Muscle layer of duodenum (tissue), 2 donors: ENCODE results near the gene LONP2.
"Not testable (repeated sequence)": the region's sequence is repeated elsewhere in the genome, so short reads cannot be mapped to it uniquely, and the experiment has no call there.

ENCODE experiments used
- H3K27ac ChIP-seq: one replicate; pipeline ENCODE4 v1.7.0; 2013; ENCODE audit warnings: mild to moderate bottlenecking, low read length
- H3K27me3 ChIP-seq: one replicate; pipeline ENCODE4 v1.7.0; 2013; ENCODE audit warnings: low read depth, mild to moderate bottlenecking, control low read depth, low read length
- H3K36me3 ChIP-seq, 2 donors: one replicate each; pipeline ENCODE4 v1.7.0; 2013; ENCODE audit warnings: low read length in 2 of 2, control low read depth in 1 of 2, mild to moderate bottlenecking in 1 of 2; ENCODE audit not compliant: insufficient read depth in 2 of 2, control insufficient read depth in 1 of 2
- H3K4me1 ChIP-seq, 2 donors: one replicate each; pipeline ENCODE4 v1.7.0; 2013; ENCODE audit warnings: low read length in 2 of 2, mild to moderate bottlenecking in 2 of 2, control low read depth in 1 of 2, moderate library complexity in 1 of 2; ENCODE audit not compliant: insufficient read depth in 2 of 2, control insufficient read depth in 1 of 2
- H3K4me3 ChIP-seq, 2 donors: one replicate each; pipeline ENCODE4 v1.7.0; 2013; ENCODE audit warnings: low read length in 2 of 2, low read depth in 1 of 2, mild to moderate bottlenecking in 1 of 2
- H3K9me3 ChIP-seq, 2 donors: one replicate each; pipeline ENCODE4 v1.7.0; 2013; ENCODE audit warnings: low read length in 2 of 2, control low read depth in 1 of 2, mild to moderate bottlenecking in 1 of 2; ENCODE audit not compliant: control insufficient read depth in 1 of 2
- donor health status: healthy.

Gene LONP2

GRCh38 chr16:48384520-48385252 lies 140.6 kb downstream of the LONP2 start:
- Histone ChIP-seq H3K27me3 (no peaks in the 10 kb centered on the region), H3K36me3 (peaks cover 0 to 11% of the 10 kb centered on the region in 2 donors), H3K4me1 (peaks cover 3 to 15% of the 10 kb centered on the region in 2 donors), H3K4me3 (peak overlapping the region; percentile 76 to 86), H3K27ac (peak overlapping the region; percentile 87), H3K9me3 (no peaks in the 10 kb centered on the region)

GRCh38 chr16:48385253-48386150 lies 141.4 kb downstream of the LONP2 start, which contains the start of gene SIAH1:
Gene SIAH1, minus strand, starts transcription at chr16:48385413. Its CDS starts 22,985 bp downstream, at chr16:48362428.
- Histone ChIP-seq H3K9me3 (no peaks in the 10 kb centered on the region), H3K27ac (peak within 1 kb of the TSS; percentile 87), H3K4me3 (peak within 1 kb of the TSS; percentile 78 to 86), H3K27me3 (no peaks in the 10 kb centered on the region), H3K36me3 (peaks cover 0 to 11% of the 10 kb centered on the region in 2 donors), H3K4me1 (peaks cover 0 to 15% of the 10 kb centered on the region in 2 donors)

GRCh38 chr16:48386559-48387312 lies 142.6 kb downstream of the LONP2 start:
- Histone ChIP-seq H3K27ac (no peak overlapping the region), H3K36me3 (peaks cover 0 to 11% of the 10 kb centered on the region in 2 donors), H3K4me3 (no peak overlapping the region), H3K9me3 (no peaks in the 10 kb centered on the region), H3K4me1 (peaks cover 0 to 15% of the 10 kb centered on the region in 2 donors), H3K27me3 (no peaks in the 10 kb centered on the region)

- Histone ChIP-seq H3K36me3 (no peaks in the 10 kb centered on the region), H3K4me3 (no peak overlapping the region), H3K9me3 (no peaks in the 10 kb centered on the region), H3K27me3 (no peaks in the 10 kb centered on the region), H3K27ac (no peak overlapping the region), H3K4me1 (no peaks in the 10 kb centered on the region)
Observed at GRCh38 chr16:48392407-48392806, 148.3 kb downstream of the LONP2 start.

- Histone ChIP-seq H3K4me1 (no peaks in the 10 kb centered on the region), H3K4me3 (no peak overlapping the region), H3K36me3 (no peaks in the 10 kb centered on the region), H3K9me3 (no peaks in the 10 kb centered on the region), H3K27ac (peak overlapping the region; percentile 40), H3K27me3 (no peaks in the 10 kb centered on the region)
Observed at GRCh38 chr16:48393485-48394354, 149.6 kb downstream of the LONP2 start.

- H3K4me3 ChIP-seq = no peak overlapping the region
- H3K9me3 ChIP-seq = no peaks in the 10 kb centered on the region
- no peak overlapping the region for H3K27ac ChIP-seq
- H3K36me3 ChIP-seq = no peaks in the 10 kb centered on the region
- H3K27me3 ChIP-seq = no peaks in the 10 kb centered on the region
- H3K4me1 ChIP-seq = no peaks in the 10 kb centered on the region
Observed at GRCh38 chr16:48394355-48394703, 150.2 kb downstream of the LONP2 start.

GRCh38 chr16:48395375-48395774 lies 151.3 kb downstream of the LONP2 start:
- Histone ChIP-seq H3K4me1 (no peaks in the 10 kb centered on the region), H3K27ac (no peak overlapping the region), H3K27me3 (no peaks in the 10 kb centered on the region), H3K4me3 (no peak overlapping the region), H3K36me3 (no peaks in the 10 kb centered on the region), H3K9me3 (no peaks in the 10 kb centered on the region)

GRCh38 chr16:48402547-48402946 lies 158.4 kb downstream of the LONP2 start:
- not testable (repeated sequence) for H3K27me3 ChIP-seq, H3K4me1 ChIP-seq, H3K4me3 ChIP-seq, H3K36me3 ChIP-seq, H3K27ac ChIP-seq, H3K9me3 ChIP-seq

GRCh38 chr16:48405153-48405552 lies 161.1 kb downstream of the LONP2 start:
- Histone ChIP-seq H3K4me3 (no peak overlapping the region), H3K36me3 (no peaks in the 10 kb centered on the region), H3K9me3 (no peaks in the 10 kb centered on the region), H3K27ac (peak overlapping the region; percentile 17), H3K27me3 (no peaks in the 10 kb centered on the region), H3K4me1 (no peaks in the 10 kb centered on the region)

GRCh38 chr16:48405907-48406306 lies 161.8 kb downstream of the LONP2 start:
- Histone ChIP-seq H3K27me3 (no peaks in the 10 kb centered on the region), H3K9me3 (no peaks in the 10 kb centered on the region), H3K27ac (peak overlapping the region; percentile 17), H3K36me3 (no peaks in the 10 kb centered on the region), H3K4me3 (no peak overlapping the region), H3K4me1 (no peaks in the 10 kb centered on the region)
